ENCODE data around the gene REC114.
"Not testable (repeated sequence)": the region's sequence is repeated elsewhere in the genome, so short reads cannot be mapped to it uniquely, and the experiment has no call there.

REC114 gene

DNA sequence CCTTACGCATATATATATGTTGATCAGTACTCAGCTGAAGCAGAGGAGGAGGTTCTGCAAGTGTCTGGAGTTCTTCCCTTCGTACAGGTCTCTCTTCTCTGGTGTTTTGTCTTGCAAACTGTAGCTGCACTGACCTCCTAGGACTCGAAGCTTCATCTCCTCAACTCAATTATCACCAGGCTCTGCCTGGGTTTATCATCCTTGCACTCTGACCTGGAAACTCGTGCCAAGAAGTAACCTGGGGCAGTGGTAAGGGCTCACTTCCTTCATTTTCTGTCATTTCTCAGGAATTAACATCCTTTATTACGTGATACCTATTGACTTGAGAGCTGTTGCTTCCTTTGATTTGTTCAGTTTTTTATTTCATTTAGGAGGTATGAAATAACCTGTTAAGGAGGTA, 14.4 kb downstream of the REC114 start:
- no peak for DNase-seq

GRCh38 chr15:73460662-73461061, 17.7 kb downstream of the REC114 start:
- DNase-seq = no peak

GRCh38 chr15:73464602-73465001, 21.6 kb downstream of the REC114 start:
- no peak for DNase-seq

- no peak for DNase-seq
These were observed 24.8 kb downstream of the REC114 start for GRCh38 chr15:73467758-73468157.

DNA sequence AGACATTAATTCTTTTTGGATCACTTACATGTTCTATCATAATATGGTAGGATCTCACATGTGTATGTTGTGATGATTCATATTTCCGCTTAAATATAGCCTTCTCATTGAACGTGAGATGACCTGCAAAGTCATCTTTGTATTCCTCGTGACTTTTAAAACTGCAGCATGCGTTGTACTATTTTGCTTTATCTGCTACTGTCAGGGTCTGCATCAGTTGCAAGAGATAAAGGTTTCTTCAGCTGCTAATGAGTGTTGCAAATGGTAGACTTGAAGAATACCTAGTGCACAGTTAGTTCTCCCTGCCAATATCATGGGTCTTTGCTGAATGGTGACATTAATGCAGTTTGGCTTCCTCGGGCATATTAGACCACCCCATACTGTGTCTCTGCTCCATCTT, 31.8 kb downstream of the REC114 start:
- no peak for DNase-seq

GRCh38 chr15:73476704-73477216, 33.8 kb downstream of the REC114 start:
- no peak for DNase-seq

DNA sequence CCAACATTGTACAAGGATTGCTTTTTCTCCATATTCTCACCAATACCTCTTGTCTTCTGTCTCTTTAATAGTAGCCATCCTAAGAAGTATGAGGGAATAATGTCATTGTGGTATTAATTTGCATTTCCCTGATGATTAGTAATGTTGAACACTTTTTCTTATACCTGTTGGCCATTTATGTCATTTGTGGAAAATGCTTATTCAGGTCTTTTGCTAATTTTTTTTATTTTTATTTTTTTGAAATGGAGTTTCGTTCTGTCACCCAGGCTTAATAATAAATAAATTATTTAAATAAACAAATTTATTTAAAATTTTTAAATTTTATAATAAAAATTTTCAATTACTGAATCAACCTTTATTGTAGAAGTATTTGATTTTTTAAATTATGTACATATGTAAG, 37.1 kb downstream of the REC114 start:
- DNase-seq = no peak

- DNase-seq = no peak
These were observed 39.2 kb downstream of the REC114 start for GRCh38 chr15:73482166-73482565.

- no peak for DNase-seq
These were observed 40.1 kb downstream of the REC114 start for GRCh38 chr15:73483053-73483452.

GRCh38 chr15:73485372-73485771, 42.4 kb downstream of the REC114 start:
- DNase-seq = no peak

DNA sequence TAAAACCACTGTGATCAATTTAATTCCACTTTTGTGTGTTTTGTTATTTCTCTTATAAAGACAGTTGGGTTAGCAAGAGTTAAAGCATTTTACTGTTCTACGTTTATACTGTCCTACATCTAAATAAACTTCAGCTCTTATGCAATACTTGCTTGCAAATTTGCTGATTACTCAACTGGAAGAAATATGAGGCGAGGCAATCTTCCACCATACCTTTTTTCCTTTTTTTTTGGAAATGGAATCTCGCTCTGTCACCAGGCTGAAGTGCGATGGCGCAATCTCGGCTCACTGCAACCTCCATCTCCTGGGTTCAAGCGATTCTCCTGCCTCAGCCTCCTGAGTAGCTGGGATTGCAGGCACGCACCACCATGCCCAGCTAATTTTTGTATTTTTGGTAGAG, 42.9 kb downstream of the REC114 start:
- DNase-seq = not testable (repeated sequence)

GRCh38 chr15:73488698-73489097, 45.7 kb downstream of the REC114 start:
- no peak for DNase-seq

DNA sequence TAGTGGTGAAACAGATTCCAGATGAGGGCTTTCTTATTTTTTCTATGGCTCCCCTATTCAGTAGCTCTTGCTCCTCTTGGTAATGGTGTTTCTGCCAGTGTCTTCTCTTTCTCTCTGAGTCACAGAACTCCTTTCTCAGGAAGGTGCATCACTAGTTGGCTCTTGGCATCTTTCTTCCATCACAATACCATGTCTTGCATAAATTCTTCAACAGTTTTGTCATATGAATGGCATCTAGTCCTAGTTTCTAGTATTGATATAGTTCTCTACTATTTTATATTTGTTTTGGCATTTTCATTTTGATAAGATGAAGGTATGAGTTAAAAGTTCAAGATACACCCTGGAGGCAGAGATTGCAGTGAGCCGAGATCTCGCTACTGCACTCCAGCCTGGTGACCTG, 51.0 kb downstream of the REC114 start:
- DNase-seq = no peak

GRCh38 chr15:73495181-73495580, 52.2 kb downstream of the REC114 start:
- DNase-seq = no peak

GRCh38 chr15:73500696-73501095, 57.7 kb downstream of the REC114 start:
- no peak for DNase-seq

GRCh38 chr15:73504885-73505284, 61.9 kb downstream of the REC114 start:
- no peak for DNase-seq

DNA sequence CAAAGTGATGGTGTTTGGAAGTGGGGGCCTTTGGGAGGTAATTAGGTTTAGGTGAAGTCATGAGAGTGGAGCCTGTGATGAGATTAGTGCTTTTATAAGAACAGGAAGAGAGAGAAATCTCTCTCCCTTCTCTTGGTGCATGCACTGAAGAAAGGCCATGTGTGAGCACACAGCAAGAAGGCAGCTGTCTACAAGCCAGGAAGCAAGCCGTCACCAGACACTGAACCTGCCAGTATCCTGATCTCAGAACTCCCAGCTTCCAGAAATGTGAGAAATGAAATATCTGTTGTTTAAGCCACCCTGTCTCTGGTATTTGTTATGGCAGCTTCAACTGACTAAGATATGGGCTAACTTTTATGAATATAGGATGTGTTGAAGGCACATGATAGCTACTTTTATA, 72.6 kb downstream of the REC114 start:
- DNase-seq = no peak

GRCh38 chr15:73517566-73517965, 74.6 kb downstream of the REC114 start:
- DNase-seq = no peak

DNA sequence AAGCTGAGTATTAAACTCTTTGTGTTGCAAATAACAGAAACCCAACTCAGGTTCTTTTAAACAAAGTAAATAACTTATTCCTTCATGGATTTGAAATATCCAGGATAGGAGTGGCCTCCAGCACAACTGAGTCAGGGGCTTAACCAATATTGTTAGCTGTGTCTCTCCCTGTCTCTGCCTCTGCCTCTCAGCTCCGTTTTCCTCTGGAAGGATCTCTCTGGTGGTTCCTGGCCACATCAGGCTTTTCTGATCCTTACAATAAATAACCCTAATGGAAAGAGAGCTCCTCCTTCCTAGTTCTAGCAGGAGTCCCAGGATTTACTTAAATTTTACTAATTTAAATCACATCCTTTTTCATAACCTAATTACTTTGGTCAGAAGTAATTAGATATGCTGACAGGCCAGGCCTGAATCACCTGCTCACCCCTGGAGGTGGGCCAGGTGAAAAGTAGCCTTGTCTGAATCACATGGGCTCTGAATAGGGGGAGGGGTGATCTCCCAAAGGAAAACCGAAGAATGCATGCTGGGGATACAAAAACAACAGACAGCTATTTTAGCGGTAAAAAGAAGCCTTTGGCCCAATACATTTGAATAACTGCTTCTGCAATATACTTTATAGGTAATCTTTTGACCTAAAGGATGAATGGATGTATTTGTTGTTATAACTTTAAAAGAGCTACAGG, 75.4 kb downstream of the REC114 start:
- DNase-seq = no peak

GRCh38 chr15:73518876-73519733, 76.1 kb downstream of the REC114 start:
- DNase-seq = no peak

GRCh38 chr15:73522011-73522410, 79.0 kb downstream of the REC114 start:
- DNase-seq = no peak

- DNase-seq = no peak
These were observed 82.0 kb downstream of the REC114 start for GRCh38 chr15:73524919-73525318.

- DNase-seq = no peak
These were observed 84.6 kb downstream of the REC114 start for GRCh38 chr15:73527598-73527997.

- no peak for DNase-seq
These were observed 87.7 kb downstream of the REC114 start for GRCh38 chr15:73530649-73531048.

Data from bone marrow (tissue), 2 donors.